AG04450 (cell line): ENCODE measurements around the gene UHRF1. TPM values are rescaled to one million over a fixed set of nuclear protein-coding genes. Genes with fewer than 3 reads are reported as not detected.
"Not testable (repeated sequence)": the region's sequence is repeated elsewhere in the genome, so short reads cannot be mapped to it uniquely, and the experiment has no call there.

Experiments
- CTCF ChIA-PET: fragments of 300-600, 350-600 bp; formaldehyde crosslinking; extraction: SDS; loops from one replicate; lab custom pipeline; 2022; ENCODE audit warnings: antibody characterized with exemption, inconsistent platforms; lab: Charles Lee
- POLR2A ChIA-PET: fragments of 350-600 bp; formaldehyde crosslinking; extraction: SDS; loops from one replicate; lab custom pipeline; 2021; ENCODE audit warnings: antibody characterized with exemption, inconsistent platforms; lab: Yijun Ruan, JAX
- DNase-seq: peaks from one replicate; pipeline ENCODE4 v3.0.0-alpha.2; 2011; ENCODE audit warnings: low read depth, low spot score
- H3K27ac ChIP-seq: one replicate; pipeline ENCODE4 v1.5.1; 2012; ENCODE audit warnings: low read depth, low read length, control low read depth
- H3K27me3 ChIP-seq: one replicate; pipeline ENCODE4 v1.6.0; 2012; ENCODE audit warnings: low read length; ENCODE audit not compliant: control insufficient read depth, insufficient read depth
- H3K4me3 ChIP-seq: 2 replicates; pipeline ENCODE4 v1.5.1; 2011; ENCODE audit warnings: mild to moderate bottlenecking, low read depth, low read length, control low read depth
- H3K9me3 ChIP-seq: 2 replicates; pipeline ENCODE4 v1.5.1; 2012; ENCODE audit warnings: low read length; ENCODE audit not compliant: control insufficient read depth, insufficient read depth
- polyA plus RNA-seq: library from polyadenylated mRNA; depleted of rRNA; stranded (reverse); fragments of >200 nt; gene quantifications from 2 replicates; pipeline ENCODE4 v1.2.3, GENCODE V29; 2011
- TF ChIP-seq, protein P1 (sequence below): IDR thresholded peaks from 2 replicates; pipeline ENCODE4 v1.5.1; 2011; ENCODE audit warnings: low read depth, low read length, control low read depth, inconsistent platforms

The UHRF1 gene
- polyA plus RNA-seq, 1 experiment = 6.1 TPM

DNA sequence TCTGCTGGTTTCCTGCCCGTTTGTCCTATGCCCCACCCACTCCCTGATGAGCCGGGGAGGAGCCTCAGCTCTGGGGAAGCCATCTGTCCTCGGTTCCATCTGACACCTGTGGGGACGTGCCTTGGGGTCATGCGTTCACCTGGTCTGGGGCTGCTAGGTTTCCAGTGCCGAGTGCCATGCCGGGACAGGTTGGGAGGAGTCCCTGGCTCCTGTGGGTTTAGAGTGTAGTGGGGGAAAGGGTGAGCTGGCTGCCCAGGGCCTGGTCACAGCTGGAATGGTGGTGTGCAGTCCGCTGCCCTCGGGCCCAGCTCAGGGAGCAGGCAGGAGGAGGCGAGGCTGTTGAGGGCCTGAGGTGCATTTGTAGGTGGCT is 62.1 kb downstream of the UHRF1 start:
- ChIA-PET CTCF (interaction anchor here (0.9 to 1.2 kb wide), 3 partner anchors 59 to 161 kb away, joined by 3 to 4 read pairs (median 3); no protein-coding TSS in a partner anchor), POLR2A (interaction anchor here (0.6 to 1.7 kb wide), 2 partner anchors 12 to 57 kb away, joined by 3 read pairs; no protein-coding TSS in a partner anchor)
- no peak for DNase-seq
- Histone ChIP-seq H3K4me3 (peak overlapping the region; percentile 84), H3K27me3 (no peaks in the 10 kb centered on the region), H3K9me3 (no peaks in the 10 kb centered on the region; the same call in 1 of the 2 replicates), H3K27ac (no peak overlapping the region)
- TF ChIP-seq, protein P1, sequence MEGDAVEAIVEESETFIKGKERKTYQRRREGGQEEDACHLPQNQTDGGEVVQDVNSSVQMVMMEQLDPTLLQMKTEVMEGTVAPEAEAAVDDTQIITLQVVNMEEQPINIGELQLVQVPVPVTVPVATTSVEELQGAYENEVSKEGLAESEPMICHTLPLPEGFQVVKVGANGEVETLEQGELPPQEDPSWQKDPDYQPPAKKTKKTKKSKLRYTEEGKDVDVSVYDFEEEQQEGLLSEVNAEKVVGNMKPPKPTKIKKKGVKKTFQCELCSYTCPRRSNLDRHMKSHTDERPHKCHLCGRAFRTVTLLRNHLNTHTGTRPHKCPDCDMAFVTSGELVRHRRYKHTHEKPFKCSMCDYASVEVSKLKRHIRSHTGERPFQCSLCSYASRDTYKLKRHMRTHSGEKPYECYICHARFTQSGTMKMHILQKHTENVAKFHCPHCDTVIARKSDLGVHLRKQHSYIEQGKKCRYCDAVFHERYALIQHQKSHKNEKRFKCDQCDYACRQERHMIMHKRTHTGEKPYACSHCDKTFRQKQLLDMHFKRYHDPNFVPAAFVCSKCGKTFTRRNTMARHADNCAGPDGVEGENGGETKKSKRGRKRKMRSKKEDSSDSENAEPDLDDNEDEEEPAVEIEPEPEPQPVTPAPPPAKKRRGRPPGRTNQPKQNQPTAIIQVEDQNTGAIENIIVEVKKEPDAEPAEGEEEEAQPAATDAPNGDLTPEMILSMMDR = no peak

DNA sequence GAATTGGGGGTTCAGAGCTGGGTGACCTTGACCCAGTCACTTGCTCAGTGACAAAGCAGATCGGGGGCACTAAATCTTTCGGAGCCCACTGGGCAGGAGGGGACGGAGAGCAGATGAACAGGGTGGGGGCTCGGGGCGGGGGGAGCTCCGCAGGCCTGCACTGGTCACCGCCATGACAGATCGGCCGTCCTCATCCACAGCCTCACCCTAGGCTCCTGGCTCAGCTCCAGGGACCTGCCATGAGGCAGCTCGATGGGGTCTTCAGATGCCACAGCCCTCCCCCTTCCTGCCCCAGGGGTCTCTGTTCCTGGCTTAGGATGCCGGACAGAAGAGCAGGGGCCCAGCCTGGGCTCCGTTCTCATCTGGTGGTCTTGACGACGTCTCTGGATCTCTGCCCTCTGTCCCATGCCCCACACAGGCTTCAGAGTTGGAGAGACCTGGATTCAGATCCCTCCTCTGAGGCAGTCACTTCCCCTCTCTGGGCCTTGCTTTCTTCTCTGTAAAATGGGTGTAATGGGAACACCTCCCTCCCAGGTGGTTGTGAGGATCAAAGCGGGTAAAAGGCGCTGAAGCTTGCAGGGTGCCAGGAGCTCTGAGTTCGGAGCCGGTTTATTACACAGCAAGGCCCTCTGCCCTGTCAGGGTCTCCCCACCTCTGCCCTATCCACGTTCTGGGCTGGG is 62.7 kb downstream of the UHRF1 start:
- Histone ChIP-seq H3K27ac (no peak overlapping the region), H3K9me3 (no peaks in the 10 kb centered on the region; the same call in 1 of the 2 replicates), H3K4me3 (peak overlapping the region; percentile 84; the same call in 1 of the 2 replicates), H3K27me3 (no peaks in the 10 kb centered on the region)
- CTCF ChIA-PET = interaction anchor here (0.9 to 1.2 kb wide), 4 partner anchors 59 to 162 kb away, joined by 3 to 5 read pairs (median 4); no protein-coding TSS in a partner anchor
- POLR2A ChIA-PET = interaction anchor here (0.6 to 1.7 kb wide), 3 partner anchors 13 to 59 kb away, joined by 3 to 4 read pairs (median 3); no protein-coding TSS in a partner anchor
- TF ChIP-seq, protein P1 = no peak
- no peak for DNase-seq

DNA sequence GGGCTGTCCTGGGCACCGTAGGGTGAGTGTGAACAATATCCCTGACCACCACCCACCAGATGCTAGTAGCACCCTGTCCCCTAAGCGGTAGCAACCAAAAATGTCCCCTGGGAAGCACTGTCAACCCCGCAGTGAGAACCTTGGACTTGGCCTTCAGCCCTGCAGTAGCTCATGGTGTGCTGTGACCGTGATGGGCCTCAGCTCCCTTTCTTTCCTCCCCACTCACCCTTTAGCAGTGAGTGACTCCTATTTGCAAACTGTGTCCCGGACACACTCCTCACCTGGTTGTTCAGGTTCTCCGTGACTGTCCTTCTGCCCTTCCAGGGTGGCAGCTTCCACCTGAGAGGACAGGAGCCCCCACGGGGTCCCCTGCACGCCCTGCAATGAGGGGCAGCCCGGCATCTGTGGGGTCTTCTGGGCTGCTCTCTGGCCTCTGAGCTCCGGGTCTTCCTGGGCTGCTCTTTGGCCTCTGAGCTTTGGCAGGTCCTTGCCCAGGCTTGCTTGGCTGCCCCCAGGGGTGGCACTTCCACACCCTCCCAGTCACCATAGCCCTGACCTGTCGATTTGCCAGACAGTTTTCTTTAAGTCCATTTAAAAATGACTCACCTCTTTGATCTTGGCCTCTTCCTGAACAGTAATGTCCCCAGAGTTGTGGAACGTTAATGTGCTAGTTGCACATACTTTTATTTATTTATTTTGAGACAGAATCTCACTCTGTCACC is 63.4 kb downstream of the UHRF1 start:
- Histone ChIP-seq H3K4me3 (no peak overlapping the region), H3K27me3 (no peaks in the 10 kb centered on the region), H3K27ac (no peak overlapping the region), H3K9me3 (no peaks in the 10 kb centered on the region; the same call in 1 of the 2 replicates)
- CTCF ChIA-PET = interaction anchor here (1.1 to 1.3 kb wide), 2 partner anchors 59 to 182 kb away, joined by 5 read pairs; partner anchors contain the start of gene FEM1A
- DNase-seq = no peak
- TF ChIP-seq, protein P1 = no peak
- POLR2A ChIA-PET = interaction anchor here (1.7 kb wide), 2 partner anchors 14 to 59 kb away, joined by 3 to 4 read pairs; no protein-coding TSS in a partner anchor

DNA sequence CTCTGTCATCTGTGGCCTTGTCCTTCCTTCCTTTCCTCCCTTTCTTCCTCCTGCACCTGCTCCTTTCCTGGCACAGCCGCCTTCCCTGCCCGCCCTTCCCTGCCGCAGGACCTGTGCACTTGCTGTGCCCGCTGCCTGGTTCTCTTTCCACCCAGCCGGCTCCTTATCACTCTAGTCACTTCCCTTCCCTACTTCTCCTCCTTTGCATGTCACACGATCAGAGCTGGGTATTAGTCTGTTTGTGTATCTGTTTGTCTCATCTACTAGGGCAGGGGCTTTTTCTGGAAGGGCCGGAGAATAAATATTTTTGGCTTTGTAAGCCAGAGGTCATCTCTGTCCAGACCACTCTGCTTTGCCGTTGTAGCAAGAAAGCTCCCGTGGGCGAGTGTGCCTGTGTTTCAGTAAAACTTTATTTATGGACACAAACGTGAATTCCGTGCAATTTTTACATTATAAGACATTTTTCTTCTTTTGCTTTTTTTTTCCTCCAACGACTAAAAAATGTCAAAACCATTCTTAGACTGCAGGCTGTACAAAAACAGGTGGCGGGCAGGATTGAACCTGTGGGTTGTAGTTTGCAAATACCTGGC is 65.7 kb downstream of the UHRF1 start:
- no peak overlapping the region for H3K27ac ChIP-seq
- TF ChIP-seq, protein P1 = no peak
- H3K27me3 ChIP-seq = no peaks in the 10 kb centered on the region
- CTCF ChIA-PET = interaction anchor here (2.0 kb wide), 1 partner anchor 63 kb away, joined by 8 read pairs; no protein-coding TSS in a partner anchor
- no peak for DNase-seq
- POLR2A ChIA-PET = no interaction called here
- H3K4me3 ChIP-seq = no peak overlapping the region
- no peaks in the 10 kb centered on the region; the same call in 1 of the 2 replicates for H3K9me3 ChIP-seq

DNA sequence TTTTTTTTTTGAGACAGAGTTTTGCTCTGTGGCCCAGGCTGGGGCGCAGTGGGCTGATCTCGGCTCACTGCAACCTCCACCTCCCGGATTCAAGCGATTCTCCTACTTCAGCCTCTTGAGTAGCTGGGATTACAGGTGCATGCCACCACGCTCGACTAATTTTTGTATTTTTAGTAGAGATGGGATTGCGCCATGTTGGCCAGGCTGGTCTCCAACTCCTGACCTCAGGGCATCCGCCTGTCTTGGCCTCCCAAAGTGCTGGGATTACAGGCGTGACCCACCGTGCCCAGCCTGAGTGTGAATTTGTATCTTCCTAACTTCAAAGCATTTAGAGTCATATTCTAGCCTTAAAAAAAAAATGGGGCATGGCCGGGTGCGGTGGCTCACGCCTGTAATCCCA is 66.3 kb downstream of the UHRF1 start:
- ChIA-PET POLR2A (interaction anchor here (1.2 kb wide), 1 partner anchor 64 kb away, joined by 6 read pairs; no protein-coding TSS in a partner anchor), CTCF (interaction anchor here (0.6 to 2.0 kb wide), 5 partner anchors 63 to 165 kb away, joined by 3 to 8 read pairs (median 5); no protein-coding TSS in a partner anchor)
- H3K9me3 ChIP-seq, H3K27me3 ChIP-seq, DNase-seq, H3K4me3 ChIP-seq: not testable (repeated sequence)
- H3K27ac ChIP-seq = peak overlapping the region; percentile 94
